Kidney (tissue), 14 donors: ENCODE measurements around the gene CLK2. TPM values are rescaled to one million over a fixed set of nuclear protein-coding genes. Genes with fewer than 3 reads are reported as not detected.

Experiments used
- DNase-seq, 5 donors: peaks; one replicate each; pipeline ENCODE4 v3.0.0-alpha.2; 2013 to 2020
- FAIRE-seq: peaks from 2 replicates; lab custom pipeline; 2012; peaks lifted over from hg19 to GRCh38; lab: Jason Lieb, UNC
- H3K27ac ChIP-seq, 2 donors: one replicate each; pipeline ENCODE4 v1.7.0; 2013; ENCODE audit warnings: low read depth in 2 of 2, low read length in 2 of 2, inconsistent platforms in 1 of 2
- H3K27me3 ChIP-seq: one replicate; pipeline ENCODE4 v1.7.1; 2013; ENCODE audit warnings: low read length, inconsistent platforms; ENCODE audit not compliant: control insufficient read depth, insufficient read depth
- H3K36me3 ChIP-seq, 3 donors: one replicate each; pipeline versions ENCODE4 v1.7.0 to v1.7.1; 2013; ENCODE audit warnings: low read length in 3 of 3, control low read depth in 1 of 3, inconsistent platforms in 1 of 3; ENCODE audit not compliant: insufficient read depth in 3 of 3, control insufficient read depth in 2 of 3
- H3K4me1 ChIP-seq, 3 donors: one replicate each; pipeline versions ENCODE4 v1.7.0 to v1.7.1; 2013; ENCODE audit warnings: low read length in 3 of 3, inconsistent platforms in 1 of 3, low read depth in 1 of 3; ENCODE audit not compliant: control insufficient read depth in 2 of 3, insufficient read depth in 2 of 3
- H3K4me3 ChIP-seq, 3 donors: one replicate each; pipeline versions ENCODE4 v1.7.0 to v1.8.1; 2013; ENCODE audit warnings: low read length in 3 of 3, control low read depth in 1 of 3, inconsistent platforms in 1 of 3
- H3K9ac ChIP-seq, 3 donors: one replicate each; pipeline versions ENCODE4 v1.7.0 to v1.7.1; 2013; ENCODE audit warnings: low read length in 3 of 3, control low read depth in 1 of 3, inconsistent platforms in 1 of 3
- H3K9me3 ChIP-seq, 3 donors: one replicate each; pipeline versions ENCODE4 v1.7.0 to v1.7.1; 2013; ENCODE audit warnings: low read length in 3 of 3, control low read depth in 1 of 3, inconsistent platforms in 1 of 3; ENCODE audit not compliant: control insufficient read depth in 2 of 3, insufficient read depth in 1 of 3
- intact Hi-C: fragments of 100-400 bp; cut with DNase I; formaldehyde crosslinking; loops from one replicate; pipeline ENCODE4 v1.11.1; 2022
- polyA plus RNA-seq: library from polyadenylated mRNA; stranded (reverse); fragments of 350-450 nt; fragmentation: Illumina TruSeq; extraction: RNeasy Lipid Tissue Mini Kit (QIAGEN cat#74804); gene quantifications from one replicate; pipeline ENCODE4 v1.2.3, GENCODE V29; 2014; ENCODE audit warnings: low read depth, low replicate concordance; ENCODE audit not compliant: insufficient read depth
- total RNA-seq: library from RNA; stranded (reverse); fragmentation: NEBNext Ultra II Directional; extraction: Animal tissue kit (Norgen Biotek cat#: 25700); gene quantifications from one replicate; pipeline ENCODE4 v1.2.1, GENCODE V29; 2021
- TF ChIP-seq, protein P1 (sequence below): IDR thresholded peaks from 3 replicates; pipeline ENCODE4 v1.5.1; 2012; ENCODE audit warnings: mild to moderate bottlenecking, moderate library complexity, borderline replicate concordance; ENCODE audit not compliant: insufficient read depth; ENCODE audit errors: extremely low read depth
- donor health status: control.
- donor health status: control.
- donor health status: control.
- donor health status: control.
- donor health status: control.
- donor health status: DM: yes; HTN: yes; CAD: no.
- donor health status: Normal renal cell carcinoma (clear cell type).

The CLK2 gene
- total and polyA plus RNA-seq, 2 donors from 2014 or later: 28.9 to 59.7 TPM

DNA sequence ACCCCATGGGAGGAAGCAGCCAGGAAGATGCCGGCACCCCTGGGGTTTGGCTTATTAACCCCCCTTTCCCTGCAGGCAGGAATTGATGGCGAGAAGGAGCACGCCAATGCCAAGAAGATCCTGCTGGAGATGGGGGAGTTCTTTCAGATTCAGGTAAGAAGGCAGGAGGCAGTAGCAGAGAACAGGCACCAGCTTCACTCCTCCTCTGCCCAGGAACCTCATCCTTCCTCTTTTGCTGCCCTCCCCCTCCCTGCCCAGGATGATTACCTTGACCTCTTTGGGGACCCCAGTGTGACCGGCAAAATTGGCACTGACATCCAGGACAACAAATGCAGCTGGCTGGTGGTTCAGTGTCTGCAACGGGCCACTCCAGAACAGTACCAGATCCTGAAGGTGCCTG lies 46.2 kb upstream of the CLK2 start:
- DNase-seq (peak in 1 of 5 donors; percentile 38), FAIRE-seq (no peak)
- TF ChIP-seq, protein P1, sequence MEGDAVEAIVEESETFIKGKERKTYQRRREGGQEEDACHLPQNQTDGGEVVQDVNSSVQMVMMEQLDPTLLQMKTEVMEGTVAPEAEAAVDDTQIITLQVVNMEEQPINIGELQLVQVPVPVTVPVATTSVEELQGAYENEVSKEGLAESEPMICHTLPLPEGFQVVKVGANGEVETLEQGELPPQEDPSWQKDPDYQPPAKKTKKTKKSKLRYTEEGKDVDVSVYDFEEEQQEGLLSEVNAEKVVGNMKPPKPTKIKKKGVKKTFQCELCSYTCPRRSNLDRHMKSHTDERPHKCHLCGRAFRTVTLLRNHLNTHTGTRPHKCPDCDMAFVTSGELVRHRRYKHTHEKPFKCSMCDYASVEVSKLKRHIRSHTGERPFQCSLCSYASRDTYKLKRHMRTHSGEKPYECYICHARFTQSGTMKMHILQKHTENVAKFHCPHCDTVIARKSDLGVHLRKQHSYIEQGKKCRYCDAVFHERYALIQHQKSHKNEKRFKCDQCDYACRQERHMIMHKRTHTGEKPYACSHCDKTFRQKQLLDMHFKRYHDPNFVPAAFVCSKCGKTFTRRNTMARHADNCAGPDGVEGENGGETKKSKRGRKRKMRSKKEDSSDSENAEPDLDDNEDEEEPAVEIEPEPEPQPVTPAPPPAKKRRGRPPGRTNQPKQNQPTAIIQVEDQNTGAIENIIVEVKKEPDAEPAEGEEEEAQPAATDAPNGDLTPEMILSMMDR: no peak
- Histone ChIP-seq H3K4me3 (no peak overlapping the region), H3K4me1 (peaks cover 0 to 14% (median 11%) of the 10 kb centered on the region in 3 donors), H3K9me3 (no peaks in the 10 kb centered on the region), H3K36me3 (peaks cover 3 to 5% (median 3%) of the 10 kb centered on the region in 3 donors), H3K27ac (no peak overlapping the region), H3K27me3 (no peaks in the 10 kb centered on the region), H3K9ac (no peak overlapping the region)
- intact Hi-C loops: no loop called here

DNA sequence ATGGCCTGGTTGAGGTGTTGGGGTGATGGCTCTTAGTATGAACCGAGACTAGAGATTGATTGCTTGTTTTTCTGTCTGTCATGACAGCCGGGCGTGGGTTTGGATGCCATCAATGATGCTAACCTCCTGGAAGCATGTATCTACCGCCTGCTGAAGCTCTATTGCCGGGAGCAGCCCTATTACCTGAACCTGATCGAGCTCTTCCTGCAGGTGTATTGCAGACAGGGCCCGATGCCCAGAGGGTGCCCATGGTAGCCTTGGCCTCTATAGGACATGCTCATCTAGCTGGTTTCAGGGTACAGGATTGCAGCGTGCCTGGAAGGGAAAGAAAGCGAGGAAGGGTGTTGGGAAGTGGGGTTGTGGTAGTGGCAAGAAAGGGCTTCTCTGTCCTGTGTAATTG lies 44.8 kb upstream of the CLK2 start:
- H3K4me1 ChIP-seq: peaks cover 0 to 14% (median 11%) of the 10 kb centered on the region in 3 donors
- no peak overlapping the region for H3K9ac ChIP-seq
- intact Hi-C loops: no loop called here
- no peaks in the 10 kb centered on the region for H3K27me3 ChIP-seq
- no peak overlapping the region for H3K27ac ChIP-seq
- H3K9me3 ChIP-seq: no peaks in the 10 kb centered on the region
- DNase-seq: peak in 2 of 5 donors; percentile 22 to 24
- H3K4me3 ChIP-seq: no peak overlapping the region
- no peak for FAIRE-seq
- H3K36me3 ChIP-seq: peaks cover 3 to 11% (median 5%) of the 10 kb centered on the region in 3 donors
- TF ChIP-seq, protein P1: no peak

DNA sequence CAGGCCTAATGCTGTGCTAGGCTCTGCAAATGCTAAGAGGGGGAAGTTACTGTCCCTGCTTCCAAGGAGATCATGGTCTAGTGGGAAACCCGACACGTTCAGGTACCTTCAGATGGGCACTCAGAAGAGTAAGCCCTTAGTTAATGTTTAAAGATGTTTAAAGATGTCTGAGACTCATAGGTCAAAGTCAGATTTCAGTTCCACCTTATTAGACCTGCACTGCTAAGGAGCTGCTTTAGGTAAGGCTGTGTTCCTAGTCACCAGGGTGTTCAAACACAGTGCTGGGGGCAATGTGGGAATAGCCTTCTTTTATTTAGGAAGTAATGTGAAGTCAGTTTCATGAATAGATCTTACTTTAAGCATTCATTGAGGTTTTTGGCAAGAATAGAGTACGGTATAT lies 43.6 kb upstream of the CLK2 start:
- intact Hi-C loops: no loop called here
- no peak overlapping the region for H3K4me3 ChIP-seq
- no peak overlapping the region for H3K9ac ChIP-seq
- H3K27ac ChIP-seq: peak overlapping the region in 1 of 2 donors; percentile 46
- TF ChIP-seq, protein P1: no peak
- H3K4me1 ChIP-seq: peaks cover 0 to 11% (median 10%) of the 10 kb centered on the region in 3 donors
- no peaks in the 10 kb centered on the region for H3K27me3 ChIP-seq
- H3K36me3 ChIP-seq: peaks cover 7 to 13% (median 7%) of the 10 kb centered on the region in 3 donors
- H3K9me3 ChIP-seq: no peaks in the 10 kb centered on the region
- FAIRE-seq (no peak), DNase-seq (peak in 1 of 5 donors; percentile 45)

- Histone ChIP-seq H3K27me3 (no peaks in the 10 kb centered on the region), H3K4me3 (no peak overlapping the region), H3K4me1 (peaks cover 0 to 7% (median 4%) of the 10 kb centered on the region in 3 donors), H3K36me3 (peaks cover 3 to 13% (median 7%) of the 10 kb centered on the region in 3 donors), H3K9me3 (no peaks in the 10 kb centered on the region), H3K9ac (no peak overlapping the region), H3K27ac (no peak overlapping the region)
- no peak for FAIRE-seq
- intact Hi-C loops: no loop called here
- TF ChIP-seq, protein P1: no peak
- no peak for DNase-seq
Observed at GRCh38 chr1:155313261-155313660, 40.0 kb upstream of the CLK2 start.
